Measurements from ENCODE around the gene CCDC24. TPM values are rescaled to one million over a fixed set of nuclear protein-coding genes. Genes with fewer than 3 reads are reported as not detected.

The CCDC24 gene
- total and polyA plus RNA-seq, 9 of the 15 experiments (the other 6 are each of a cell fraction or from before 2014, with no cell fraction given): 0.31 to 4.5 (median 1.5) TPM

DNA sequence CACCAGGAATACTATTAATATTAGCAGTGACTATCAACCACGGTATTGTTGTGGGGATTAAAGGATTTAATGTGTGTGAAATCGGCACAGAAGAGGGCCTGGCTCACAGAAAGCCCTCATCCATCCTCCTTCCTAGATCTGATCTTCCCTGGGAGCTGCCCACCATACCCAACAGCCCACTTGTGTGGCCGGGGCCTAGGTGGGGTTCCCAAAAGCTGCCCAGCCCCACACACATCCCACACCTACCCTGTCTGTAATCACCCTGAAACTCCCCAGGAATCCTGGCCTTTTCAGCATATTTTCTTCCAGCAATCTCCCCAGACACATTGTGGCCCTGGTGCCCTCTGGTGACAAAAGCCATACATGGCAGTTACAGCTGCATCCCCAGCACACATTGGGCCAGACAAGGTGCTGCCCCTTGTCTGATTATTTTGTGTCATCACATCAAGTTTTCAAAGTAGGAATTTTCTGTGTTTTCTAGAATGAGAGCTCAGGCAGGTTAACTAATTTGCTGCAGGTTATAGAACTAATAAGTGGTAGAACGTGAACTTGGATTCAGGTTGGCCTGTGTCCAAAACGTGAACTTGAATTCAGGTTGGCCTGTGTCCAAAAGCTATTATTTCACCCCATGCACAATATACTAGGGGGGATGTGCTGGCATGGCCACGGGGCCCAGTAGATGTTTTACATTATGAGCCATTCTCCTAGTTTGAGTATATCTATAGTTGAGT is 45.2 kb downstream of the CCDC24 start (continued):
- TF ChIP-seq ETS1 (conservative IDR thresholded peaks at IDR 0.05; ENCODE audit: control insufficient read depth, low read depth, low read length) (0 out of 2 replicates have a peak, but pooled peaks have one; percentile 40), POLR2H (tag; IDR thresholded peaks at IDR 0.05; ENCODE audit: low read depth) (no peak), CC2D1A (IDR thresholded peaks at IDR 0.05) (peak; percentile 11; the same call in 1 of the 2 replicates), SRF (CRISPR knock-in tag; IDR thresholded peaks at IDR 0.05) (peak in 1 of 2 experiments; percentile 86; a peak in 1 of 4 replicates), IRF2 (CRISPR knock-in tag; IDR thresholded peaks at IDR 0.05) (no peak), TCFL5 (CRISPR knock-in tag; conservative IDR thresholded peaks at IDR 0.05) (no peak), FOXA1 (IDR thresholded peaks at IDR 0.05; ENCODE audit: borderline replicate concordance) (no peak), EP400 (IDR thresholded peaks at IDR 0.05) (no peak), FOXP1 (CRISPR knock-in tag; IDR thresholded peaks at IDR 0.05) (peak; percentile 82; the same call in 1 of the 2 replicates), ZNF507 (tag; conservative IDR thresholded peaks at IDR 0.05) (no peak), JUN (IDR thresholded peaks at IDR 0.05; ENCODE audit: borderline replicate concordance, low read depth, low read length) (0 out of 2 replicates have a peak, but pooled peaks have one; percentile 7), JUN (CRISPR knock-in tag; IDR thresholded peaks at IDR 0.05; ENCODE audit: borderline replicate concordance) (no peak), CTCF (IDR thresholded peaks at IDR 0.05 in 2 of 3, conservative IDR thresholded peaks at IDR 0.05 in 1 of 3; ENCODE audit: insufficient read depth in 2 of 3, low read depth in 1 of 3, low read length in 3 of 3) (peak; percentile 94 to 95 (median 95)), MEF2D (tag; conservative IDR thresholded peaks at IDR 0.05; ENCODE audit: low read depth) (no peak), TOE1 (IDR thresholded peaks at IDR 0.05; ENCODE audit: borderline replicate concordance) (no peak), TOE1 (CRISPR knock-in tag; IDR thresholded peaks at IDR 0.05; ENCODE audit: borderline replicate concordance, low read depth) (no peak), HNRNPH1 (optimal IDR thresholded peaks at IDR 0.05; ENCODE audit: low read depth, low read length) (no peak), ARID2 (IDR thresholded peaks at IDR 0.05) (peak; percentile 71; the same call in 1 of the 2 replicates), KLF16 (IDR thresholded peaks at IDR 0.05) (peak; percentile 79; the same call in 1 of the 2 replicates), GABPA (tag; conservative IDR thresholded peaks at IDR 0.05; ENCODE audit: low read depth) (no peak), XRCC4 (IDR thresholded peaks at IDR 0.05; ENCODE audit: extremely low read depth, insufficient read depth, insufficient read length) (no peak)
- TF ChIP-seq, protein P1, sequence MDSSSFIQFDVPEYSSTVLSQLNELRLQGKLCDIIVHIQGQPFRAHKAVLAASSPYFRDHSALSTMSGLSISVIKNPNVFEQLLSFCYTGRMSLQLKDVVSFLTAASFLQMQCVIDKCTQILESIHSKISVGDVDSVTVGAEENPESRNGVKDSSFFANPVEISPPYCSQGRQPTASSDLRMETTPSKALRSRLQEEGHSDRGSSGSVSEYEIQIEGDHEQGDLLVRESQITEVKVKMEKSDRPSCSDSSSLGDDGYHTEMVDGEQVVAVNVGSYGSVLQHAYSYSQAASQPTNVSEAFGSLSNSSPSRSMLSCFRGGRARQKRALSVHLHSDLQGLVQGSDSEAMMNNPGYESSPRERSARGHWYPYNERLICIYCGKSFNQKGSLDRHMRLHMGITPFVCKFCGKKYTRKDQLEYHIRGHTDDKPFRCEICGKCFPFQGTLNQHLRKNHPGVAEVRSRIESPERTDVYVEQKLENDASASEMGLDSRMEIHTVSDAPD (CRISPR knock-in tag; IDR thresholded peaks at IDR 0.05): no peak
- TF ChIP-seq, protein P2, sequence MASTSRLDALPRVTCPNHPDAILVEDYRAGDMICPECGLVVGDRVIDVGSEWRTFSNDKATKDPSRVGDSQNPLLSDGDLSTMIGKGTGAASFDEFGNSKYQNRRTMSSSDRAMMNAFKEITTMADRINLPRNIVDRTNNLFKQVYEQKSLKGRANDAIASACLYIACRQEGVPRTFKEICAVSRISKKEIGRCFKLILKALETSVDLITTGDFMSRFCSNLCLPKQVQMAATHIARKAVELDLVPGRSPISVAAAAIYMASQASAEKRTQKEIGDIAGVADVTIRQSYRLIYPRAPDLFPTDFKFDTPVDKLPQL (IDR thresholded peaks at IDR 0.05; ENCODE audit: extremely low read depth, insufficient read length): no peak
